Mesothelial cell of epicardium (in vitro differentiated cells): ENCODE measurements around the gene AKR1B1. TPM values are rescaled to one million over a fixed set of nuclear protein-coding genes. Genes with fewer than 3 reads are reported as not detected.

Experiments
- total RNA-seq: library from RNA; stranded (reverse); gene quantifications from 3 replicates; pipeline ENCODE4 v1.2.1, GENCODE V29; 2021

AKR1B1 gene
- total RNA-seq, 1 donor from 2014 or later, result 91.9 TPM

Other genes starting within 250 kb of the AKR1B1 start
- 24.5 to 25.8 TPM (median 25.4 TPM) in 3 replicates for gene SLC35B4, start 142.2 kb downstream of the AKR1B1 start, total RNA-seq
- gene AKR1B10, start 68.5 kb upstream of the AKR1B1 start, total RNA-seq, result 0.29 to 0.31 TPM in 2 of 3 replicates, not detected in the other
- 1.7 to 1.9 TPM (median 1.8 TPM) in 3 replicates for gene AKR1B15, start 90.0 kb upstream of the AKR1B1 start, total RNA-seq
- gene BPGM, start 187.8 kb upstream of the AKR1B1 start, total RNA-seq, result 13.3 to 15.0 TPM (median 14.8 TPM) in 3 replicates